ENCODE data around the gene IPMK. TPM values are rescaled to one million over a fixed set of nuclear protein-coding genes. Genes with fewer than 3 reads are reported as not detected.
"Not testable (repeated sequence)": the region's sequence is repeated elsewhere in the genome, so short reads cannot be mapped to it uniquely, and the experiment has no call there.

IPMK gene
- total and polyA plus RNA-seq, 2 donors from 2014 or later = 1.7 to 5.0 TPM

DNA sequence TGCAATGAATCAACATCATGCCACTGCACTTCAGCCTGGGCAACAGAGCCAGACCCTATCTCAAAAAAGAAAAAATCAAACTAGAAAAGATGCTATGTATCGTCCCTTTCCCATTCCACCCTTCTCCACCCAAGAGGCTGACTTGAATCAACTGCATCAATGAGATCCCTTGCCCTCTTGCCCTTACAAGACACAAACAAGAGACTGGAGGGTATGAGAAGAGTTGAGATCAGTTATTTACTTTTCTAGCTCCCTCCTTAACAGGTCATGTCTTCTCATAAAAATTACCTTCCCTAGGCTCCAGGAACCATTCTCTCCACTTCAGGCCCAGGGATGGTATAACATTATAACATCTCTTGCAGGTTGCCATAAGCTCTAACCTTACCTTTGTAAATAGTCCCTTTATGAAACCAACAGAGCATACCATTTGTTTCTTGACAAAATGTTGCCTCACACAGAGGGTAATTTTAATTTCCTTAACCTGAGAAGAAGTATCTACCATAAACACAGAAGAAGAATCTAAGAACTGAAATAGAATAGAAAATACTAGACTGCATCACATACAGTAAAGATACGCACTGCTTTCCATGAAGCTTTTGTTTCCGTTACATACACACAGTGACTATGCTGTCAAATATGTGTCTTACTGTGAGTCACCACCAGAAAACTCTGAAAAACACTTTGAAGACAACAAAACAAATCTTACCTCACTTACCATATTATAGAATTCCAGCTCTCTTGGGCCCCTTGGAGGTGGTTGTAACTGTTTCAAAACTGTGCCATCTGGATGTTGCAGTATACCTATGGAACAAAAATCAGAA, 30.5 kb downstream of the IPMK start:
- no peak overlapping the region for H3K9ac ChIP-seq (ENCODE audit: low read length in 3 of 3)

DNA sequence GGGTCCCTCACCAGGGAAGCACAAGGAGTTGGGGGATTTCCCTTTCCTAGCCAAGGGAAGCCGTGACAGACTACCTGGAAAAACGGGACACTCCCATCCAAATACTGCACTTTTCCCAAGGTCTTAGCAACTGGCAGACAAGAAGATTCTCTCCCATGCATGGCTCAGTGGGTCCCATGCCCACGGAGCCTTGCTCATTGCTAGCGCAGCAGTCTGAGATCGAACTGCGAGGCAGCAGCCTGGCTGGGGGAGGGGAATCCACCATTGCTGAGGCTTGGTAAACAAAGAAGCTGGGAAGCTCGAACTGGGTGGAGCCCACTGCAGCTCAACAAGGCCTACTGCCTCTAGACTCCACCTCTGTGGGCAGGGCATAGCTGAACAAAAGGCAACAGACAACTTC, 37.8 kb downstream of the IPMK start:
- H3K36me3 ChIP-seq (ENCODE audit: control insufficient read depth in 2 of 3, insufficient read depth in 3 of 3, low read length in 3 of 3); H3K9me3 ChIP-seq (ENCODE audit: control insufficient read depth in 2 of 3, insufficient read depth in 1 of 3, low read length in 3 of 3); H3K27me3 ChIP-seq (ENCODE audit: control insufficient read depth, insufficient read depth, low read length); H3K9ac ChIP-seq (ENCODE audit: low read length in 3 of 3); H3K4me3 ChIP-seq (ENCODE audit: low read length in 3 of 3); H3K27ac ChIP-seq (ENCODE audit: low read depth in 2 of 2, low read length in 2 of 2); FAIRE-seq; DNase-seq; intact Hi-C loops (cut with DNase I); H3K4me1 ChIP-seq (ENCODE audit: control insufficient read depth in 2 of 3, insufficient read depth in 2 of 3, low read depth in 1 of 3, low read length in 3 of 3): not testable (repeated sequence)

More for the DNA sequence above, 30.5 kb downstream of the IPMK start:
- TF ChIP-seq, protein P1, sequence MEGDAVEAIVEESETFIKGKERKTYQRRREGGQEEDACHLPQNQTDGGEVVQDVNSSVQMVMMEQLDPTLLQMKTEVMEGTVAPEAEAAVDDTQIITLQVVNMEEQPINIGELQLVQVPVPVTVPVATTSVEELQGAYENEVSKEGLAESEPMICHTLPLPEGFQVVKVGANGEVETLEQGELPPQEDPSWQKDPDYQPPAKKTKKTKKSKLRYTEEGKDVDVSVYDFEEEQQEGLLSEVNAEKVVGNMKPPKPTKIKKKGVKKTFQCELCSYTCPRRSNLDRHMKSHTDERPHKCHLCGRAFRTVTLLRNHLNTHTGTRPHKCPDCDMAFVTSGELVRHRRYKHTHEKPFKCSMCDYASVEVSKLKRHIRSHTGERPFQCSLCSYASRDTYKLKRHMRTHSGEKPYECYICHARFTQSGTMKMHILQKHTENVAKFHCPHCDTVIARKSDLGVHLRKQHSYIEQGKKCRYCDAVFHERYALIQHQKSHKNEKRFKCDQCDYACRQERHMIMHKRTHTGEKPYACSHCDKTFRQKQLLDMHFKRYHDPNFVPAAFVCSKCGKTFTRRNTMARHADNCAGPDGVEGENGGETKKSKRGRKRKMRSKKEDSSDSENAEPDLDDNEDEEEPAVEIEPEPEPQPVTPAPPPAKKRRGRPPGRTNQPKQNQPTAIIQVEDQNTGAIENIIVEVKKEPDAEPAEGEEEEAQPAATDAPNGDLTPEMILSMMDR (IDR thresholded peaks at IDR 0.05; ENCODE audit: borderline replicate concordance, extremely low read depth, insufficient read depth) = no peak
- Histone ChIP-seq H3K27me3 (ENCODE audit: control insufficient read depth, insufficient read depth, low read length) (no peaks in the 10 kb centered on the region), H3K4me3 (ENCODE audit: low read length in 3 of 3) (no peak overlapping the region), H3K27ac (ENCODE audit: low read depth in 2 of 2, low read length in 2 of 2) (no peak overlapping the region), H3K36me3 (ENCODE audit: control insufficient read depth in 2 of 3, insufficient read depth in 3 of 3, low read length in 3 of 3) (no peaks in the 10 kb centered on the region), H3K9me3 (ENCODE audit: control insufficient read depth in 2 of 3, insufficient read depth in 1 of 3, low read length in 3 of 3) (no peaks in the 10 kb centered on the region), H3K4me1 (ENCODE audit: control insufficient read depth in 2 of 3, insufficient read depth in 2 of 3, low read depth in 1 of 3, low read length in 3 of 3) (no peaks in the 10 kb centered on the region)
- FAIRE-seq = no peak
- intact Hi-C loops (cut with DNase I) = no loop called here
- DNase-seq = no peak

- Histone ChIP-seq H3K4me1 (ENCODE audit: control insufficient read depth in 2 of 3, insufficient read depth in 2 of 3, low read depth in 1 of 3, low read length in 3 of 3) (no peaks in the 10 kb centered on the region), H3K27ac (ENCODE audit: low read depth in 2 of 2, low read length in 2 of 2) (no peak overlapping the region), H3K9me3 (ENCODE audit: control insufficient read depth in 2 of 3, insufficient read depth in 1 of 3, low read length in 3 of 3) (no peaks in the 10 kb centered on the region), H3K9ac (ENCODE audit: low read length in 3 of 3) (no peak overlapping the region), H3K4me3 (ENCODE audit: low read length in 3 of 3) (no peak overlapping the region), H3K27me3 (ENCODE audit: control insufficient read depth, insufficient read depth, low read length) (no peaks in the 10 kb centered on the region), H3K36me3 (ENCODE audit: control insufficient read depth in 2 of 3, insufficient read depth in 3 of 3, low read length in 3 of 3) (peaks cover 0 to 2% (median 0%) of the 10 kb centered on the region in 3 donors)
- TF ChIP-seq, protein P1 (IDR thresholded peaks at IDR 0.05; ENCODE audit: borderline replicate concordance, extremely low read depth, insufficient read depth) = no peak
- intact Hi-C loops (cut with DNase I) = no loop called here
- DNase-seq = no peak
- FAIRE-seq = no peak
These were observed 42.0 kb downstream of the IPMK start for GRCh38 chr10:58225654-58226053.

DNA sequence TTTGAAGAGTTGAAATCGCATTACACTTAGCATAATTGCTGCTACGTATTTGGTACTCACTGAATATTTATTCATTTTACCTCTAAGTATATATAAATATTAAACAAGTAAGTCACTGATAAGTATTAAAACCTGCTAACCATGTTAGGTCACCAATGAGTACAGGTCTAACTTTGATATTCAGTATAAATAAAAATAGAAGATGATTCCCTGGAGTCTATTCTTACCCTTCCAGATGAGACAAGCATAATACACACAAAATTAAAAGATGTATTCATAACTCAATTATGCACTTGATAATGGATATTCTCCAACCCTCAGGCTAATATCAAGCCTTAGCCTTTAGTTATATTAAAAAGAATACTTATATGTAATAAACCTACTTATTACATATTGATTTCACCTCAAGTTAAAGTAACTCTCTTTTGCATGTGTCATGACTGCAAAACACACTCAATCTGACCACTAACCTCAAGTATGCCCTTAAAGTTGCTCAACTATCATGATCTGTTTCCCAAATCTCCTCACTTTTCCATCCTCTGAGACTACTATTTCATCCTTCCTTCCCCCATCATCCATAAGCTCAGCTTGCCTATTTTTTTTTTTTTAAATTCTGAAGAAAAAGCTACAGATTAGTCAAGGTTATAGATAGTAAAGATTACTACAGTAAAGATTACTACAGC, 46.8 kb downstream of the IPMK start:
- H3K9ac ChIP-seq (ENCODE audit: low read length in 3 of 3) = no peak overlapping the region
- H3K27me3 ChIP-seq (ENCODE audit: control insufficient read depth, insufficient read depth, low read length) = no peaks in the 10 kb centered on the region
- no peaks in the 10 kb centered on the region for H3K9me3 ChIP-seq (ENCODE audit: control insufficient read depth in 2 of 3, insufficient read depth in 1 of 3, low read length in 3 of 3)
- no peaks in the 10 kb centered on the region for H3K36me3 ChIP-seq (ENCODE audit: control insufficient read depth in 2 of 3, insufficient read depth in 3 of 3, low read length in 3 of 3)
- DNase-seq = no peak
- intact Hi-C loops (cut with DNase I) = no loop called here
- TF ChIP-seq, protein P1 (IDR thresholded peaks at IDR 0.05; ENCODE audit: borderline replicate concordance, extremely low read depth, insufficient read depth) = no peak
- FAIRE-seq = no peak
- no peak overlapping the region for H3K27ac ChIP-seq (ENCODE audit: low read depth in 2 of 2, low read length in 2 of 2)
- H3K4me3 ChIP-seq (ENCODE audit: low read length in 3 of 3) = no peak overlapping the region
- H3K4me1 ChIP-seq (ENCODE audit: control insufficient read depth in 2 of 3, insufficient read depth in 2 of 3, low read depth in 1 of 3, low read length in 3 of 3) = no peaks in the 10 kb centered on the region
